PFSK-1 (cell line): ENCODE results near the gene SLC9A5.

Experiments
- POLR2AphosphoS5 ChIP-seq: IDR thresholded peaks from 2 replicates; pipeline ENCODE4 v1.6.1; 2012; ENCODE audit warnings: low read depth, mild to moderate bottlenecking, control low read depth, low read length, moderate library complexity
- SIN3A ChIP-seq: IDR thresholded peaks from 2 replicates; pipeline ENCODE4 v1.6.1; 2012; ENCODE audit warnings: mild to moderate bottlenecking, low read length, moderate library complexity, borderline replicate concordance; ENCODE audit not compliant: insufficient read depth

- TF ChIP-seq POLR2AphosphoS5 (no peak), SIN3A (no peak)
Observed at GRCh38 chr16:67212766-67213165, 36.0 kb upstream of the SLC9A5 start.
